Measurements from ENCODE around the gene PSD4. TPM values are rescaled to one million over a fixed set of nuclear protein-coding genes. Genes with fewer than 3 reads are reported as not detected.

PSD4 gene
- total and polyA plus RNA-seq, 4 donors, result 20.9 to 48.1 (median 29.0) TPM

DNA sequence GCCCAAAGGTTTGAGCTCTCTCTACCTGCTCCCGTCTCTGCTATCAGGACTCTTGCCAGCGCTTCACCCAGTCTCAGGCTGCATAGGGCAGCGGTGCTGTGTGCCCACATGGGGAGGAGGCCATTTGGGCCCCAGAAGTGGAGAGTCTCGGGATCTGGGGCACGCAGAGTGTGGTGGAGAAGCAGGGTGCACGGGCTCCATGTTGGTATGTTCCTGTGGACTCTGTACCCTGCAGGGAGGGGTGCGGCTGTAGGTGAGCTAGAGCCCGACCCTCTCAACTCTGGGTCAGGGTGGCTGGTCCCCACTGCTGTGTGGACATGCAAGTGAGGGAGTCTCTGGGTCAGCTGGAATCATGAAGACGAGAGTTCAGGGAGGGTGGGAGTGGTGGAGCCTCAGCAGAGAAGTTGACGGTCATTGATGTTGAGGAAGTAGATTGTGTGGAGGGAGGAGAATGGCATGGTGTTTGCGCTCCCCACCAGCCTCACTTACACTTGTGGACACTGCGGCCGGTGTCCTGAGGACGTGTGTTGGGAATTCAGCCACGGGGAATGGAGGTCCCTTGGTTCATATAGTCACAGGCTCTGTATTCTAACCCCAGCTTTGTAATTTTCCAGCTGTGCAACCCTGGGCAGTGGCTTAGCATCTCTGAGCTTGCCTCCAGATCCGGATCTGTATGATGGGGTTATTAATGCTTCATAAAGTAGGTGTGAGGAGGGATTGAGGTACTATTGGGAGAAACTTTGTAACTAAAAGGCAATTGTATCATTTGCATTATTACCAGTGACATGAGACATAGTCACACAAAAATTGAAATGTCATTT is 840 bp upstream of the PSD4 start:
- 90 to 91% methylated on average over 16 of the region's 16 CpGs for WGBS, 2 donors
- Histone ChIP-seq H3K9me3 (ENCODE audit: control insufficient read depth in 4 of 4, insufficient read depth in 3 of 4, low read length in 3 of 4) (no peaks in the 10 kb centered on the region), H3K4me3 (no peak overlapping the region), H3K27ac (ENCODE audit: low read depth in 1 of 2, low read length in 1 of 2) (no peak overlapping the region), H3K36me3 (ENCODE audit: control insufficient read depth in 4 of 4, insufficient read depth in 4 of 4, low read length in 4 of 4) (no peaks in the 10 kb centered on the region), H3K9ac (ENCODE audit: insufficient read depth in 1 of 2, low read length in 2 of 2) (no peak overlapping the region), H3K4me1 (ENCODE audit: control insufficient read depth in 5 of 5, insufficient read depth in 5 of 5, low read length in 5 of 5) (peaks cover 0 to 9% (median 0%) of the 10 kb centered on the region in 5 donors), H3K27me3 (ENCODE audit: control insufficient read depth in 3 of 3, insufficient read depth in 3 of 3, low read length in 2 of 3) (no peaks in the 10 kb centered on the region)
- TF ChIP-seq, protein P1, sequence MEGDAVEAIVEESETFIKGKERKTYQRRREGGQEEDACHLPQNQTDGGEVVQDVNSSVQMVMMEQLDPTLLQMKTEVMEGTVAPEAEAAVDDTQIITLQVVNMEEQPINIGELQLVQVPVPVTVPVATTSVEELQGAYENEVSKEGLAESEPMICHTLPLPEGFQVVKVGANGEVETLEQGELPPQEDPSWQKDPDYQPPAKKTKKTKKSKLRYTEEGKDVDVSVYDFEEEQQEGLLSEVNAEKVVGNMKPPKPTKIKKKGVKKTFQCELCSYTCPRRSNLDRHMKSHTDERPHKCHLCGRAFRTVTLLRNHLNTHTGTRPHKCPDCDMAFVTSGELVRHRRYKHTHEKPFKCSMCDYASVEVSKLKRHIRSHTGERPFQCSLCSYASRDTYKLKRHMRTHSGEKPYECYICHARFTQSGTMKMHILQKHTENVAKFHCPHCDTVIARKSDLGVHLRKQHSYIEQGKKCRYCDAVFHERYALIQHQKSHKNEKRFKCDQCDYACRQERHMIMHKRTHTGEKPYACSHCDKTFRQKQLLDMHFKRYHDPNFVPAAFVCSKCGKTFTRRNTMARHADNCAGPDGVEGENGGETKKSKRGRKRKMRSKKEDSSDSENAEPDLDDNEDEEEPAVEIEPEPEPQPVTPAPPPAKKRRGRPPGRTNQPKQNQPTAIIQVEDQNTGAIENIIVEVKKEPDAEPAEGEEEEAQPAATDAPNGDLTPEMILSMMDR (IDR thresholded peaks at IDR 0.05; ENCODE audit: control extremely low read depth, extremely low read depth), result no peak
- DNase-seq (no peak), ATAC-seq (ENCODE audit: insufficient read depth, low FRiP score) (no peak)

DNA sequence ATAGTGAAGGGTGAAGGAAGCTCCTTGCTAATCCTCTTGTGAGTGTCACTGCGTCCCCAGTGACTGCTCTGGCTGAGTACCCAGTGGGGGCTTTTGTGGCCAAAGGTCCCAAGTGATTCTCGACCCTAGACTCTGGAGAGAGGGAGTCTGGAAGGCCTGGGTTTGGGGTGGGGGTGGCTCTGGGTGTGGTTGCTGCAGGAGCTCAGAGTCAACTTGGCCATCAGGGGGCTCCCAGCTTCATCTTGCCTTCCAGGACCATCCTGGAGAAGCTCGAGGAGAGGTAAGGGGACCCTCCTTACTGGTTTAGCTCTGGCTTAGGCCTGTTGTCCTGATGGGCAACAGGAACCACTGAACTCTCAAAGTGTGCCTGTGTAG is 592 bp downstream of the PSD4 start:
- Histone ChIP-seq H3K27ac (ENCODE audit: low read depth in 1 of 2, low read length in 1 of 2) (peak overlapping the region in 1 of 2 donors; percentile 62), H3K9me3 (ENCODE audit: control insufficient read depth in 4 of 4, insufficient read depth in 3 of 4, low read length in 3 of 4) (no peaks in the 10 kb centered on the region), H3K36me3 (ENCODE audit: control insufficient read depth in 4 of 4, insufficient read depth in 4 of 4, low read length in 4 of 4) (no peaks in the 10 kb centered on the region), H3K4me3 (peak overlapping the region; percentile 7), H3K9ac (ENCODE audit: insufficient read depth in 1 of 2, low read length in 2 of 2) (no peak overlapping the region), H3K4me1 (ENCODE audit: control insufficient read depth in 5 of 5, insufficient read depth in 5 of 5, low read length in 5 of 5) (peaks cover 0 to 9% (median 0%) of the 10 kb centered on the region in 5 donors), H3K27me3 (ENCODE audit: control insufficient read depth in 3 of 3, insufficient read depth in 3 of 3, low read length in 2 of 3) (no peaks in the 10 kb centered on the region)
- no peak for ATAC-seq (ENCODE audit: insufficient read depth, low FRiP score)
- no peak for DNase-seq
- 26 to 58% methylated on average over 3 of the region's 3 CpGs for WGBS, 2 donors
- TF ChIP-seq, protein P1 (IDR thresholded peaks at IDR 0.05; ENCODE audit: control extremely low read depth, extremely low read depth), result no peak

DNA sequence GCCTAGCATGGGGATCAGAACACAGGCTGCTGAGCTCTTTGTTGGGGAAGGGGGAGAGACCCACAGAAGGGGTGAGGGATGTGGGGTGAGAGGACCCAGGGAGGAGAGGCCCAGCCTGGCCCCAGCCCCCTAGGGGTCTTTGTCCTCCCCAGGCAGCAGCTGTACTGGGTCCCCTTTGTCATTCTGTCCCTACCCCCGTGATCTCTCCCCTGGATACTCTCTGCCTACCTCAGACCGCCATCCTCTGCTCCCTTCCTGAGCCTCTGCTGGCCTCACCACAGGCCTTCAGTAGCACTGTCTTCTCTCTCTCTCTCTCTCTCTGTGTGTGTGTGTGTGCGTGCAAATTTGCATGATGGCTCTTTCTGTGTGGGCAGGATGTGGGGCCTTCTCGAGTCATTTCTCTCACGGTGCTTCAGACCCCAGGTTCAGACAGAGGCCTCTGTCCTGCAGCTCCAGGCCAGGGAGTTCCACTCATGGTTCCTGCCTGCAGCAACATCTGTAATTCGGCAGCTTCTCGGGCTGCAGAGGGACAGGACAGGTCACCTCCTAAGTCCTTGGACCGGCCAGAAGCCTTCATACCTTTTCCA is 1.4 kb downstream of the PSD4 start:
- DNase-seq, result no peak
- H3K4me1 ChIP-seq (ENCODE audit: control insufficient read depth in 5 of 5, insufficient read depth in 5 of 5, low read length in 5 of 5), result peaks cover 0 to 9% (median 0%) of the 10 kb centered on the region in 5 donors
- peak overlapping the region in 1 of 2 donors; percentile 12 for H3K27ac ChIP-seq (ENCODE audit: low read depth in 1 of 2, low read length in 1 of 2)
- no peaks in the 10 kb centered on the region for H3K9me3 ChIP-seq (ENCODE audit: control insufficient read depth in 4 of 4, insufficient read depth in 3 of 4, low read length in 3 of 4)
- H3K4me3 ChIP-seq, result no peak overlapping the region
- no peak for ATAC-seq (ENCODE audit: insufficient read depth, low FRiP score)
- 45 to 56% methylated on average over 8 of the region's 8 CpGs for WGBS, 2 donors
- no peak overlapping the region for H3K9ac ChIP-seq (ENCODE audit: insufficient read depth in 1 of 2, low read length in 2 of 2)
- TF ChIP-seq, protein P1 (IDR thresholded peaks at IDR 0.05; ENCODE audit: control extremely low read depth, extremely low read depth), result no peak
- no peaks in the 10 kb centered on the region for H3K27me3 ChIP-seq (ENCODE audit: control insufficient read depth in 3 of 3, insufficient read depth in 3 of 3, low read length in 2 of 3)
- H3K36me3 ChIP-seq (ENCODE audit: control insufficient read depth in 4 of 4, insufficient read depth in 4 of 4, low read length in 4 of 4), result no peaks in the 10 kb centered on the region

All from lung (tissue), 12 donors.